Measurements from ENCODE around the gene RIC8B. TPM values are rescaled to one million over a fixed set of nuclear protein-coding genes. Genes with fewer than 3 reads are reported as not detected.

Gene RIC8B
- total RNA-seq, 1 donor from 2014 or later, result 36.7 TPM

GRCh38 chr12:106758349-106759110, 16.0 kb upstream of the RIC8B start:
- DNase-seq, result no peak

DNA sequence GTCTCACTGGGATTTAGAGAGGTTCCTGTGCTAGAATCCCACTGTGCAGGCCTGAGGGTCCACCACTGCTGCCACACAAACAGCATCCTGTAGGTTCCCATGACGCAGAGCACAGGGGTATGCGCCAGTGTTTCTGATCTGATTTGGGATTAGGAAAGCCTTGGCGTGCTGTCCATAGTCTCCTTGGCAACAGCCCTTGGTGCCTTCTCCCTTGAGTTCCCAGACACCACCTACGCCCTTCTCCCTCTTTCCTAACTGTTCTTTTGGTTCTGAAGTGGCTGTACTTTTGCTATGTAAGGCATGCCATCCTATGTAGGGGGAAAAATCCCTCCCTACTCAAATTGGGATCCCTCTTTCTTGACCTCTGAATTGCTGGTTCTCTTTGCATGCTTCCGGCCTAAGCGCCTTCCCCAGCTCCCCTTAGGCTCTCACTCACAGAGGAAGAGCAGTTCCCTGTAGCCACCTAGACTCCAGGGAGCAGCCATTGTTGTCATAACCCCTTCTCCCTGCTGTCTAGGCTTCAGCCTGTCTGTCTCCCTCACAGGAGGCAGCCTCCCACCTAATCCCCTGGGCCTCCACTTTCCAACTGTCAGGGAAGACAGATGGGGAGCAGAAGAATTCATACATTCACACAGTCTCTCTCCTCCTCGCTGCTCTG, 14.8 kb upstream of the RIC8B start:
- peak; percentile 27 for DNase-seq

DNA sequence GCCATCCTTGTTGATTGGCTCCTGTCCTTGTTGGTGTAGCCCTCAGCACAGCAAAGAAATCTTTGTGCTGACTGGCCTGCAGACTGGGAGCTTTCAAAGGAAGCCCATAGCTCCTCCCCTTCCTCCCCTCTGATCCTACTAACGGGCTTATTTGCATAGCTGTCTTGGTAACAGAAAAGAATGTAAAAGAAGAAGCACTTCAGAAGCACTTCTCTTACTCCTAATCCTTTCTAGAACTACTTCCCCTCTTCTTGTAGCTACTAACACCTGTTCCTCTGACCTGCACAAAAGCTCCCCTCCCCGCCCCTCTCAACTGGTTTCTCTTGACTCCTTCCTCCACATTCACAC, 14.3 kb upstream of the RIC8B start:
- no peak for DNase-seq

- no peak for DNase-seq
These were observed 10.3 kb upstream of the RIC8B start for GRCh38 chr12:106764220-106764619.

- DNase-seq, result peak; percentile 18
These were observed 9.7 kb upstream of the RIC8B start for GRCh38 chr12:106764738-106765137.

DNA sequence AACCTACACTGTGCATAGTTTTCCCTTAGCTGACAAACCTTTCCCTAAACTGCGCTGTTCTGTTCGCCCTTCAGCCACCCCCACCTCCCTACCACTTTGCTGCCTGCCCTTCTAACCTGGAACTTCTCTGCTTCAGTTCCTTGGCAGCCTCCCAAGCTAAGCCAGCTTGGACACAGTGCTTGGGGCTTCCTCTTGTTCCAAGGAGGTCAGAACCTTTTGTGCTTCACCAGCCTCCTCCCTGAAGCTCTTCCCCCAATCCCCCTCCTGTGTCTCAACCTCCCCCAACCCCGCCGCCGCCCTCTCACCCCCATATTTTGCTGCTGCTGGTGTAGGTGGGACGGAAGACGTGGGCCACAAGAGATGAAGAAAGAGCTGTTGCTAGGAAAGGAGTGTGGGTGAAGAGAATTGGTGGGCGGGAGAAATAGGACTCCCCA, 8.1 kb upstream of the RIC8B start:
- DNase-seq, result no peak

- no peak for DNase-seq
These were observed 7.3 kb upstream of the RIC8B start for GRCh38 chr12:106767206-106767605.

DNA sequence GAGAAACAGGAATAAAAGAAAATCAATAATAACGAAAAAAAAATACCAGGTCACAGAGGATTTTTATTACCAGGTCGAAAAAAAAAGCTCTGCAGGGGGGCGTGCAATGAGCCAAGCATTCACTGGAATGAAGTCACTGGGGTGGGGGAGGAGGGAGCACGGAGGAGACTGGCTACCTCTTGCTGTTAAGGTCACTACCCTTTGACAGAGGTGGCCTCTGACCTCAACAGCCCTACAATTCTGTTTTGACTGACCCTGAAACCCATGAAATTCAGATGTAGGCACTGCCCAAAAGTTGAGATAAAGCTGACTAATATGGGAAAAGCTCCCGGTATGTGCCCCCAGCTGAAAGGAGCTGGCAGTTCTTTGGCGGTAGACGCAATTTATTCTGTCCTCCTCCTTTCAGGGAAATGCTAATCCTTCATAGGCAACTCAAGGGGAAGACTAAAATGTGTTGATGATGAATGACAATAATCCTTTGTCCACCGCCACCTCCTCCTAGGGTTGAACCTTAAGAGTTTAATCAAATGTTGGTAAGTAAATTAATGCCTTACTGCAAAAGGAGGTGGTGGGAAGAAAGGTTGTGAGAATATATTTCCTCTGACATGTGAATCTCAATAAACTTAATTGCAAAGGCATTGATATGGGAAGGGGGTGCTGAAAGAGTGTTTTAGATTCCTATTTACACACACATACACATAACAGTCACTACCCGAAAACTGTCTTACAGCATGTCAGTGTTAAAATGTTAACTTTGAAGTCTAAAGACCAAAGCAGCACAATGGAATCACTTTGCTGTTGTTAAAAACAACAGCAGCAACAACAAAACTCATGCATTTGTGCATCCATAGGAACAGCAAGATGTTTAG, 6.3 kb upstream of the RIC8B start:
- DNase-seq, result no peak

GRCh38 chr12:106769078-106769477, 5.4 kb upstream of the RIC8B start:
- no peak for DNase-seq

DNA sequence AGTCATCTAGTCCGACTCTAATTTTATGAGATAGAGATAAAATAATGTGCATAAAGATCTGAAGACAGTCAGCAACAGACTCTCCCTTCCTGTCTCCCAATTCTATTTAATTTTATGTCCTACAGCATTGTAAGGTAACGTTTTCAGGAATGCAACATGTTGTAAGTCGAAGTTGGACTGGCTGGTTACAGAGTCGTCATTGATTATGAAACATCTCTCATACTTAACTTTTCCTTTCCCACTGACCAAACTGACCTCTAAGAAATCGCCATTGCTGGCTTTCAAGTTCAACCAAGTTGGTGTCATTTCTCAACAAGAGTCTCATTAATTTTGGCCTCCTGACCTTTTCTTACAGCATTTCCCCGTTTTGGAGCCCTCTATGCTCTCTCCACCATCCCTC, 4.9 kb upstream of the RIC8B start:
- no peak for DNase-seq

- no peak for DNase-seq
These were observed 3.1 kb upstream of the RIC8B start for GRCh38 chr12:106771425-106771824.

GRCh38 chr12:106773286-106774004, 1.0 kb upstream of the RIC8B start:
- DNase-seq, result no peak

DNA sequence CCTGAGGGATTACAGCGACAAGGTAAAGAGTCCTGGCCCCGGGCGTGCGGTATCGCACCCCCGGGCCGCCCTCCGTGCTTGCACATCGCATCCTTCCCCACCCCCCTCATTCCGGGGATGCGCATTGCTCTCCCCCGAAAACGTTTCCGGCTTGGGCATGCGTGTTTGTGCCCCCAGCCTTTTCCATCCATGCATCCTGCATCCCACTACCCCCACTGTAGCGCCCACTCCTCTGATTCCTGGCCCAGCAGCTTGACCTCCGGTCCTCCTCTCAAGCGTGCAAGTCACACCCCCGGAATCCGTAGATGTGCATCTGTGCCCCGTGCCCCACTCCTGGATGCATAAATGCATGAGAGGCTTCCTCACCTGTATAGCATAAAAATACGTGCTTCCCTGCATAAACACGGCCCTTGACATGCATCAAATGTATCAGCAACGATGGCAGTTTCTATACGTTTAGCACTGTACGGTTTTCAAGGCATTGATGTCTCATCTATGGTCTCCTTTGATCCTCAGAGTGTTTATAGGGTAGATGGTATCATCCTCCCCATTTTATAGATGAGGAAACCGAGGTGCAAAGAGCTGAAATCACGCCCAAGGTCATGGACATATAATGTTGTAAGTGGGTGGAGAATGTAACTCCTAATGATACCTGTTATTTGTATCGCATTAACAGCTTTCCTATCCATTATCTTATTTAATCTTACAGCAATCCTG, 484 bp downstream of the RIC8B start:
- no peak for DNase-seq

- no peak for DNase-seq
These were observed 2.4 kb downstream of the RIC8B start for GRCh38 chr12:106776897-106777296.

DNA sequence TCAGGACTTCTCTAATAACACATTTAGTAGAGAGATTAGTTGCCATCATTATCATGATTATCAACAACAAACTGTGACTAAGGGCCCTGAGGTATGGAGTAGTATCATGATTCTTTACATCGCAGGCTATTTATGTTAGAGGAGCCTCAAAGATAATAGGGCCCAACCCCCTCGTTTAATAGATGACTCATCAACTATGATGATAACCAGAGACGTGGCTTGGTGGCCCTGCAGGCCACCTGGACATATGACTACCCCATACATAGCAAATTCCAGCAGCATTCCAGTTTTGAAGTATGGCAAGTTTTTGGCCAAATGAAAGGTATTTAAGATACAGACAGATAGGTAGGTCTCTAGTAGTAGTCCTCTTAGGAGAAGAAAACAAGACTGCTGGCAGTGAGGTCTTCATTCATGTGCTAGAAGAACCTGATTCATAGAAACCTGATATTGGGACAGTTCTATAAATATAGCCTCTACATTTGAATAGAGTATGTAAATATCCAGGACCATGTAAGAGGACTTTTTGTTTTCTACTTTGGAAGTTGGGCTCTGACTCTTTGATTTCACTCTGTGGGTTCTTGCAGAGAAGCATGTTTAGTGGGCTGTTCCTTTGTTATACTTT, 5.6 kb downstream of the RIC8B start:
- DNase-seq, result no peak

GRCh38 chr12:106782619-106783018, 8.1 kb downstream of the RIC8B start:
- DNase-seq, result no peak

DNA sequence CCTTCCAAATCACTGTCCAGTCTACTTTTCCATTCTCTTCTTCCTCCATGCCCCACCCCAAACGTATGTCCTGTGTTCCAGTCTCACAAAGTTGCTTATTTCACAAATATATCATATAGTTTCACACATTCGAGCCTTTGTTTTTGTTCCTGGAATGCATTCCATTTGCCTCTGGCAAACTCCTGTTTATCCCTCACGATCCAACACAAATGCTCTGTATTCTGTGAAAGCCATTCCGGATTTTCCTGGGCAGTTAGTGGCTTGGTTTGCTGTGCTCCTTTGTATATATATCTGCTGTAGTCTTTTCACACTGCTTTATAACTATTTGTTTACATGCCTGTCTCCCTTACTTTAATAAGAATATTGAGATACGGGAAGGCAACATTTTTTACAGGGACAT, 9.0 kb downstream of the RIC8B start:
- no peak for DNase-seq

DNA sequence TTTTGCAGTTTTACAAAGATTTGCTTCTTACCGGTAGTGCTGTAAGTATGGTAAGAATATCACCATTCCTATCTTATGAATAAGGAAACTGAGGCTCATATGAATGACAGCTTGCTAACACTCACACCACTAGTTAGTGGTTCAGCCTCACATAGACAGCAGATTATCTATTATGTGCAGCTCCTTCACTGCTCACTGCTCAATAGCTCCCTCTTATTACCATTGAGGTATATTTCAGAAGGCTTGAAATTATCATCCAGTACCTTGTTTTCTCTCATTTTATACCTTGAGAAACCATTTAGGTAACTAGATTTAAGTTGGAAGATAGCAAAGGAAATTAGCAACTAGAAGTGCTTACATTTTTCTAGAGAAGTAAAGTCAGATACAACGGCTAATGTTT, 15.5 kb downstream of the RIC8B start:
- DNase-seq, result no peak

GRCh38 chr12:106791531-106791930, 17.0 kb downstream of the RIC8B start:
- no peak for DNase-seq

DNA sequence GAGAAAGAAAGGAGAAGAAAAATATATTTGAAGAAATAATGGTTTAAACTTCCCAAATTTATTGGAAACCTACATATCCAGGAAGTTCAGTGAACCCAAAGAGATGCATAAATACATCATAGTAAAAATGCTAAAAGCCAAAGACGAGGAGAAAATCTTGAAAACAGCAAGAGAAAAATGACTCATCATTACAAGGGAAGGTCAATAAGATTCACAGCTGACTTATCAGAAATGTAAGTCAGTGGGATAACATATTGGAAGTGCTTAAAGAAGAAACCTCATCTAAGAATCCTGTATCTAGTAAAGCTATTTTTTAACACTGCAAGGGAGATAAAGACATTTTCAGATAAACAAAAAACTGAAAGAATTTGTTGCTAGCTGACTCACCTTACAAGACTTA, 19.9 kb downstream of the RIC8B start:
- no peak for DNase-seq

DNA sequence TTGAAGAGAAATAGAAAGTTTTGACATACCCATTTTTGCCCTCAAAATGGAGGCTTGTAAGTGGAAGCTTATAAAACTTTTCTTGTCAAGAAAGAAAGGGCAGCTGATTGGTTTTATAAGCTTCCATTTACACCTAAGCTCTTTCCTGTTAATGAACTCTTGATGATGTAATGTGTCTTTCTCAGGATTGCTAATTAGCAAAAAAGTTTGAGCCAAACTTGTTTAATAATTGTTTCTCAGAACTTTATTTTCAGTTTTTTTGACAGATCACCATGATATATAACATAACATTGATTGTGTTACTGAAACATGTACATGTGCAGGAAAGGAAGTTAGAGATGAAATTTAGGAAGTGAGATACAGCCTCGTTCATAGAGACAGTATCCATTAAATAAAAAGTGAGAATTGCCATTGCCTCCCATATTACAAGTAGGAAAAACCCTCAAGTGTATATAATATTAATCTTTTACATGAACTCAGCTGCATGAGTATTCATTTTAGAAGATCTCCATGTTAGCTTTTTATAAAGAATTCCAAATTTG, 26.8 kb downstream of the RIC8B start:
- no peak for DNase-seq
